H1 (cell line): Measurements from ENCODE around the gene SLX4IP. TPM values are rescaled to one million over a fixed set of nuclear protein-coding genes. Genes with fewer than 3 reads are reported as not detected.

Experiments
- ASH2L ChIP-seq: fragments of 200-600, 300-600 bp; sonication (generic); IDR thresholded peaks from one replicate; pipeline ENCODE4 v1.7.1; 2017; ENCODE audit warnings: low read length
- BCL11A ChIP-seq, 2 experiments: IDR thresholded peaks; one replicate each; pipeline ENCODE4 v1.6.1; 2011; ENCODE audit warnings: low read depth in 2 of 2, low read length in 2 of 2, mild to moderate bottlenecking in 2 of 2
- EGR1 ChIP-seq: IDR thresholded peaks from 2 replicates; pipeline ENCODE4 v1.6.1; 2011; ENCODE audit warnings: low read depth, low read length, borderline replicate concordance
- FOSL1 ChIP-seq: IDR thresholded peaks from 2 replicates; pipeline ENCODE4 v1.6.1; 2011; ENCODE audit warnings: mild to moderate bottlenecking, low read depth, low read length, moderate library complexity; ENCODE audit not compliant: insufficient read depth
- GTF2F1 ChIP-seq: IDR thresholded peaks from 2 replicates; pipeline ENCODE4 v1.6.1; 2012; ENCODE audit warnings: low read depth, low read length, improper control_type of control experiment, borderline replicate concordance
- POLR2A ChIP-seq, 2 experiments: IDR thresholded peaks; 1 replicate in 1 of 2; 2 replicates in 1 of 2; pipeline ENCODE4 v1.6.1; 2011; ENCODE audit warnings: low read depth in 2 of 2, low read length in 2 of 2, mild to moderate bottlenecking in 2 of 2; ENCODE audit errors: control extremely low read depth in 1 of 2
- POU5F1 ChIP-seq: IDR thresholded peaks from 2 replicates; pipeline ENCODE4 v1.6.1; 2011; ENCODE audit warnings: low read depth, mild to moderate bottlenecking, low read length, moderate library complexity
- RAD21 ChIP-seq, 2 experiments: IDR thresholded peaks in 1 of 2; conservative IDR thresholded peaks in 1 of 2; 2 replicates each; pipeline ENCODE4 v1.6.1; 2011; ENCODE audit warnings: low read depth in 2 of 2, low read length in 2 of 2, improper control_type of control experiment in 1 of 2, inconsistent platforms in 1 of 2, mild to moderate bottlenecking in 1 of 2, moderate library complexity in 1 of 2
- RBBP5 ChIP-seq: IDR thresholded peaks from 2 replicates; pipeline ENCODE4 v1.7.1; 2012; ENCODE audit warnings: low read depth, mild to moderate bottlenecking, inconsistent platforms, low read length, moderate library complexity, borderline replicate concordance
- TBP ChIP-seq: IDR thresholded peaks from 2 replicates; pipeline ENCODE4 v1.6.1; 2011; ENCODE audit warnings: low read depth, low read length, improper control_type of control experiment
- TCF12 ChIP-seq: IDR thresholded peaks from 2 replicates; pipeline ENCODE4 v1.6.1; 2011; ENCODE audit warnings: low read depth, mild to moderate bottlenecking, low read length
- TEAD4 ChIP-seq: IDR thresholded peaks from 2 replicates; pipeline ENCODE4 v1.6.1; 2012; ENCODE audit warnings: low read depth, low read length, inconsistent platforms, mixed read lengths
- polyA plus RNA-seq, 7 experiments: library from polyadenylated mRNA; depleted of rRNA in 3 of 7; stranded (reverse) in 5 of 7; unstranded in 2 of 7; fragments of >200 nt in 5 of 7; fragments of 200-250 nt in 2 of 7; gene quantifications; 1 replicate in 5 of 7; 2 replicates in 1 of 7; 4 replicates in 1 of 7; pipeline versions ENCODE4 v1.2.1 to v1.2.3, GENCODE V29; 2011 to 2013; ENCODE audit warnings: missing spikeins in 2 of 7, mixed read lengths in 2 of 7
- total RNA-seq: library from RNA; stranded (reverse); fragmentation: NEBNext Ultra II Directional; extraction: Animal tissue kit (Norgen Biotek cat#: 25700); gene quantifications from 2 replicates; pipeline ENCODE4 v1.2.1, GENCODE V29; 2021
- TF ChIP-seq, protein P1 (sequence below): IDR thresholded peaks from 2 replicates; pipeline ENCODE4 v1.6.1; 2012; ENCODE audit warnings: low read length, inconsistent platforms

The SLX4IP gene
- total and polyA plus RNA-seq, 2 of the 8 experiments (the other 6 are each of a cell fraction or from before 2014, with no cell fraction given), result 2.4 to 8.7 TPM

DNA sequence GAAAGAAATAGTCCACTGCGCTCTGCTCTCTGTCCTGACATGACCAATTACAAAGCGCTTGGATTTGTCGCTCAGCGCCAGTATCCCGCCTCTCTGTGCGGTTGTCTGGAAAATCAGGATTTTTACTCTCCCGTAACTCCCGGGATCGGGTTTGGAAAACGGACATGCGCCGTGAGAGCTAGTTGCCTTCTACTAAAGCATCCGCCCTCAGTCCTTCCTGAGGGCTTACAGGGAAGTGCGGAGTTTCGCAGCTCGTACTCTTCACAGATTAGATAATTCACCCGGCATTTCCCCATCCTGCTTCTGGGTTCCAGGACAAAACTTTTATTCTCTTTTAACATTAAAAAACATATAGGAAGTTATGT, 656 bp upstream of the SLX4IP start (continued):
- no peak for TF ChIP-seq ASH2L
- no peak for TF ChIP-seq RAD21 (IDR thresholded peaks at IDR 0.05 in 1 of 2, conservative IDR thresholded peaks at IDR 0.05 in 1 of 2; ENCODE audit: low read depth in 2 of 2, low read length in 2 of 2)
- no peak for TF ChIP-seq TEAD4
- TF ChIP-seq FOSL1, result no peak
- TF ChIP-seq, protein P1, sequence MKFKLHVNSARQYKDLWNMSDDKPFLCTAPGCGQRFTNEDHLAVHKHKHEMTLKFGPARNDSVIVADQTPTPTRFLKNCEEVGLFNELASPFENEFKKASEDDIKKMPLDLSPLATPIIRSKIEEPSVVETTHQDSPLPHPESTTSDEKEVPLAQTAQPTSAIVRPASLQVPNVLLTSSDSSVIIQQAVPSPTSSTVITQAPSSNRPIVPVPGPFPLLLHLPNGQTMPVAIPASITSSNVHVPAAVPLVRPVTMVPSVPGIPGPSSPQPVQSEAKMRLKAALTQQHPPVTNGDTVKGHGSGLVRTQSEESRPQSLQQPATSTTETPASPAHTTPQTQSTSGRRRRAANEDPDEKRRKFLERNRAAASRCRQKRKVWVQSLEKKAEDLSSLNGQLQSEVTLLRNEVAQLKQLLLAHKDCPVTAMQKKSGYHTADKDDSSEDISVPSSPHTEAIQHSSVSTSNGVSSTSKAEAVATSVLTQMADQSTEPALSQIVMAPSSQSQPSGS, result no peak
- TF ChIP-seq POU5F1, result no peak
- TF ChIP-seq EGR1, result peak; percentile 79; the same call in 1 of the 2 replicates
- TF ChIP-seq RBBP5, result no peak
- peak; percentile 86 to 91; a peak in 2 of 3 replicates for TF ChIP-seq POLR2A (IDR thresholded peaks at IDR 0.05; ENCODE audit: control extremely low read depth in 1 of 2, low read depth in 2 of 2, low read length in 2 of 2)
- TF ChIP-seq BCL11A (IDR thresholded peaks at IDR 0.05; ENCODE audit: low read depth in 2 of 2, low read length in 2 of 2), result no peak
- peak; percentile 83 for TF ChIP-seq TBP
- no peak; the same call in 1 of the 2 replicates for TF ChIP-seq GTF2F1
- TF ChIP-seq TCF12, result no peak
- TF ChIP-seq, all 59 proteins: peak for 11
